ENCODE data around the gene BPGM. TPM values are rescaled to one million over a fixed set of nuclear protein-coding genes. Genes with fewer than 3 reads are reported as not detected.

BPGM gene
- total and polyA plus RNA-seq, 9 of the 15 experiments (the other 6 are each of a cell fraction or from before 2014, with no cell fraction given): 14.1 to 46.1 (median 21.2) TPM

DNA sequence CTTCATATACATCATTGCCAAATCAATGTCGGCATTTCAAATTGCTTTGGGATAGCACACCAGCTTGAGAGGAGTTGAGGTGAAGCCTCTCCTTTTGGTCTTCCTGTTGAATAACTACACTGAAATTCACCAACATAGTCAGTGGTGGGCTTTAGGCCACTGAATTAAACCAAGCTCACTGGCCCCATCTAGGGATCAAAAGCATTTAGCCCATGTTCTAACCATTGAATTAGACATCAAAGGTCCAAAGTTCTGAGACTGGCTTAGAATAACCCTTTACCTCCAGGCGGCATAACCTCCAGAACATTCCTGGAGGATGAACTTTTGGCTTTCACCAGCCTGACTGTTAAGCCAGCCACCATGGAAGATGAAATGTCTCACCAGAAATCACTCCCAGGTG lies 54.6 kb downstream of the BPGM start (continued):
- TF ChIP-seq KDM5B (IDR thresholded peaks at IDR 0.05; ENCODE audit: insufficient replicate concordance, low read depth, low read length) (no peak), ZNF707 (CRISPR knock-in tag; conservative IDR thresholded peaks at IDR 0.05) (no peak), ILF3 (IDR thresholded peaks at IDR 0.05; ENCODE audit: borderline replicate concordance) (no peak), ZFP30 (CRISPR knock-in tag; IDR thresholded peaks at IDR 0.05; ENCODE audit: borderline replicate concordance) (no peak), ARID2 (IDR thresholded peaks at IDR 0.05) (no peak), HNRNPLL (IDR thresholded peaks at IDR 0.05; ENCODE audit: low read depth, low read length, poor library complexity, severe bottlenecking) (no peak), ZNF76 (CRISPR knock-in tag; IDR thresholded peaks at IDR 0.05; ENCODE audit: borderline replicate concordance) (no peak), NELFE (IDR thresholded peaks at IDR 0.05; ENCODE audit: insufficient read depth, insufficient read length) (no peak), FOXA1 (IDR thresholded peaks at IDR 0.05; ENCODE audit: borderline replicate concordance) (no peak)
- TF ChIP-seq, protein P1, sequence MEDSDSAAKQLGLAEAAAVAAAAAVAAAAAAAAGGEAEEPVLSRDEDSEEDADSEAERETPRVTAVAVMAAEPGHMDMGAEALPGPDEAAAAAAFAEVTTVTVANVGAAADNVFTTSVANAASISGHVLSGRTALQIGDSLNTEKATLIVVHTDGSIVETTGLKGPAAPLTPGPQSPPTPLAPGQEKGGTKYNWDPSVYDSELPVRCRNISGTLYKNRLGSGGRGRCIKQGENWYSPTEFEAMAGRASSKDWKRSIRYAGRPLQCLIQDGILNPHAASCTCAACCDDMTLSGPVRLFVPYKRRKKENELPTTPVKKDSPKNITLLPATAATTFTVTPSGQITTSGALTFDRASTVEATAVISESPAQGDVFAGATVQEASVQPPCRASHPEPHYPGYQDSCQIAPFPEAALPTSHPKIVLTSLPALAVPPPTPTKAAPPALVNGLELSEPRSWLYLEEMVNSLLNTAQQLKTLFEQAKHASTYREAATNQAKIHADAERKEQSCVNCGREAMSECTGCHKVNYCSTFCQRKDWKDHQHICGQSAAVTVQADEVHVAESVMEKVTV (CRISPR knock-in tag; IDR thresholded peaks at IDR 0.05): peak; percentile 34; the same call in 1 of the 2 replicates
- TF ChIP-seq, protein P2, sequence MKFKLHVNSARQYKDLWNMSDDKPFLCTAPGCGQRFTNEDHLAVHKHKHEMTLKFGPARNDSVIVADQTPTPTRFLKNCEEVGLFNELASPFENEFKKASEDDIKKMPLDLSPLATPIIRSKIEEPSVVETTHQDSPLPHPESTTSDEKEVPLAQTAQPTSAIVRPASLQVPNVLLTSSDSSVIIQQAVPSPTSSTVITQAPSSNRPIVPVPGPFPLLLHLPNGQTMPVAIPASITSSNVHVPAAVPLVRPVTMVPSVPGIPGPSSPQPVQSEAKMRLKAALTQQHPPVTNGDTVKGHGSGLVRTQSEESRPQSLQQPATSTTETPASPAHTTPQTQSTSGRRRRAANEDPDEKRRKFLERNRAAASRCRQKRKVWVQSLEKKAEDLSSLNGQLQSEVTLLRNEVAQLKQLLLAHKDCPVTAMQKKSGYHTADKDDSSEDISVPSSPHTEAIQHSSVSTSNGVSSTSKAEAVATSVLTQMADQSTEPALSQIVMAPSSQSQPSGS (CRISPR knock-in tag; IDR thresholded peaks at IDR 0.05): no peak

All from K562 (cell line).